Vein endothelial cell (primary cell): ENCODE results near the gene AACS. TPM values are rescaled to one million over a fixed set of nuclear protein-coding genes. Genes with fewer than 3 reads are reported as not detected.

Source experiments
- small RNA-seq: library from RNA; depleted of rRNA; stranded (forward); fragments of <200 nt; gene quantifications from one replicate; pipeline ENCODE3, GENCODE V24; 2012
- total RNA-seq: library from RNA; depleted of rRNA; stranded (reverse); fragments of >200 nt; gene quantifications from 2 replicates; pipeline ENCODE4 v1.2.3, GENCODE V29; 2012

The AACS gene
- total RNA-seq: 18.9 and 19.0 TPM in 2 replicates

GRCh38 chr12:125065021-125065918 is at the start of gene AACS:
Gene AACS, plus strand, starts transcription at chr12:125065435. Its CDS starts 150 bp downstream, at chr12:125065585.

GRCh38 chr12:125185740-125186470 is 120.7 kb downstream of the AACS start, which contains the start of gene TMEM132B:
Gene TMEM132B, plus strand, starts transcription at chr12:125186386.

Small RNAs within 50 kb of the gene (small RNA-seq; reads per million reads assigned to genes)
- not detected for gene AC122688.1

Other genes starting within 250 kb of the AACS start
- gene SCARB1, start 201.6 kb upstream of the AACS start, total RNA-seq: 32.0 and 55.1 TPM in 2 replicates
- 1,206 and 1,443 TPM in 2 replicates for gene UBC, start 150.8 kb upstream of the AACS start, total RNA-seq
- gene DHX37, start 76.3 kb upstream of the AACS start, total RNA-seq: 20.3 and 21.7 TPM in 2 replicates
- 3.6 and 5.5 TPM in 2 replicates for gene BRI3BP, start 71.8 kb upstream of the AACS start, total RNA-seq
- 0.57 and 0.65 TPM in 2 replicates for gene TMEM132B, start 121.0 kb downstream of the AACS start, total RNA-seq